ENCODE data around the gene SNX9. TPM values are rescaled to one million over a fixed set of nuclear protein-coding genes. Genes with fewer than 3 reads are reported as not detected.

The SNX9 gene
- total and polyA plus RNA-seq, 7 donors, result 18.4 to 30.7 (median 26.5) TPM

DNA sequence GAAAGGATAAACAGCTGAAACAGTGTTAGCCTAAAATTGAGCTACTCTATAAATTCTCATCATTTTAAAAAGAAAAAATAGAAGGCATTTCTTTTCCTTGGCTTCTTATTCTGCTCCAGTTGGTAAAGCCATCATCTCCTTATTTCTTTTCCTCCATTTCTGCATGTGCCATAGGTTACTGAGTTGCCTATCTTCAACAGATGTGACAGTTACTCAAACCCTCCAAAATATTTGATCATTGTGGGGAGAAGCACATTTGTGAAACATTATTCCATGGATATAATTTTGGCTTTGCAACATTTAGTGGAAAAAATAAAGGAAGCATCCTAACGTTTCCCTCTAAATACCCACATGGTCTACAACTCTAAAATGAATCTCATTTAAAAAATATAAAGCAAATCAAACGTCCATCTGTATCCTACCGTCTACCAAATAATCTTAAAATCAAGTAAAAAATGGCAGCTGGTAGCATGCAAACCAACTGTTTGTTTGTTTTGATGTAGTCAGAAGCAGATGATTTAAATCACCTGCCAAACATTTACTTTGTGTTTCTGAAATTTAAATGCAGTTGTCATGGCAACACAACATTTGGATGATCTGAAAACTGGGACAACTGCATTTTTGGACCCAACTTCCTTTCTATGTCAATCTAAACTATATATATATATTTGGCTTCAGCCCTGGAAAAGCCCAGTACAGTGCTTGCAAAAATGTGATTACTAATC lies 16.8 kb upstream of the SNX9 start:
- Histone ChIP-seq H3K9me3 (no peaks in the 10 kb centered on the region), H3K36me3 (ENCODE audit: insufficient read depth in 1 of 2, low read depth in 1 of 2) (no peaks in the 10 kb centered on the region), H3K4me3 (no peak overlapping the region), H3K4me1 (no peaks in the 10 kb centered on the region), H3K27me3 (ENCODE audit: insufficient read depth in 3 of 3, low read length in 2 of 3) (no peaks in the 10 kb centered on the region), H3K27ac (no peak overlapping the region)
- TF ChIP-seq CTCF (IDR thresholded peaks at IDR 0.05), result no peak
- ATAC-seq, result no peak
- 42 to 53% (median 50%) methylated on average over 3 of the region's 3 CpGs for WGBS, 3 donors
- no peak for DNase-seq
- intact Hi-C loops (cut with DNase I), result no loop called here

GRCh38 chr6:157806856-157807215 lies 16.2 kb upstream of the SNX9 start:
- intact Hi-C loops (cut with DNase I), result no loop called here
- 81 to 87% (median 81%) methylated on average over 3 of the region's 3 CpGs for WGBS, 3 donors

GRCh38 chr6:157808405-157808950 lies 14.6 kb upstream of the SNX9 start:
- H3K27ac ChIP-seq, result no peak overlapping the region
- H3K9me3 ChIP-seq, result no peaks in the 10 kb centered on the region
- no peaks in the 10 kb centered on the region for H3K27me3 ChIP-seq (ENCODE audit: insufficient read depth in 3 of 3, low read length in 2 of 3)
- TF ChIP-seq CTCF (IDR thresholded peaks at IDR 0.05), result no peak
- H3K4me3 ChIP-seq, result no peak overlapping the region
- intact Hi-C loops (cut with DNase I), result no loop called here
- WGBS, 3 donors, result 82 to 89% (median 88%) methylated on average over 2 of the region's 2 CpGs
- DNase-seq (no peak), ATAC-seq (no peak)
- H3K4me1 ChIP-seq, result no peaks in the 10 kb centered on the region
- H3K36me3 ChIP-seq (ENCODE audit: insufficient read depth in 1 of 2, low read depth in 1 of 2), result no peaks in the 10 kb centered on the region

More at GRCh38 chr6:157806856-157807215, 16.2 kb upstream of the SNX9 start:
- DNase-seq (no peak), ATAC-seq (no peak)
- Histone ChIP-seq H3K4me3 (no peak overlapping the region), H3K36me3 (ENCODE audit: insufficient read depth in 1 of 2, low read depth in 1 of 2) (no peaks in the 10 kb centered on the region), H3K27ac (no peak overlapping the region), H3K4me1 (no peaks in the 10 kb centered on the region), H3K27me3 (ENCODE audit: insufficient read depth in 3 of 3, low read length in 2 of 3) (no peaks in the 10 kb centered on the region), H3K9me3 (no peaks in the 10 kb centered on the region)
- TF ChIP-seq CTCF (IDR thresholded peaks at IDR 0.05), result no peak

DNA sequence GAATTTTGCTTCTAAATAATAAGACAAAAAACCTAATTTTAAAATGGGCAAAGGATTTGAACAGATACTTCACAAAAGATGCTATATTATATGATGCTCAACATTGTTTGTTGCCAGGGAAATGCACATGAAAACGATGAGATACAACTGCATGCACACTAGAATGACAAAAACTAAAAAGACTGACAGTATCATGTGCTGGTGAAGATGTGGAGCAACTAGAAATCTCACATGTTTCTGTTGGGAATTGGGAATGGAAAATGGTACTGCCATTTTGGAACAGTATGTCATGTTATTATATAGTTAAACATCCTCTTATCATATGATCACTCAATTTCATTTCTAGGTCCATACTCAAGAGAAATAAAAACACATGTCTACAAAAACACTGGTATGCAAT lies 13.4 kb upstream of the SNX9 start:
- intact Hi-C loops (cut with DNase I), result no loop called here
- Histone ChIP-seq H3K27ac (no peak overlapping the region), H3K9me3 (no peaks in the 10 kb centered on the region), H3K4me1 (no peaks in the 10 kb centered on the region), H3K27me3 (ENCODE audit: insufficient read depth in 3 of 3, low read length in 2 of 3) (no peaks in the 10 kb centered on the region), H3K4me3 (no peak overlapping the region), H3K36me3 (ENCODE audit: insufficient read depth in 1 of 2, low read depth in 1 of 2) (no peaks in the 10 kb centered on the region)
- DNase-seq (no peak), ATAC-seq (no peak)
- no peak for TF ChIP-seq CTCF (IDR thresholded peaks at IDR 0.05)
- 67 to 78% (median 75%) methylated on average over 1 of the region's 1 CpG for WGBS, 3 donors

GRCh38 chr6:157811137-157811475 lies 11.9 kb upstream of the SNX9 start:
- ATAC-seq, result no peak
- no peaks in the 10 kb centered on the region for H3K36me3 ChIP-seq (ENCODE audit: insufficient read depth in 1 of 2, low read depth in 1 of 2)
- no peak overlapping the region for H3K27ac ChIP-seq
- no peaks in the 10 kb centered on the region for H3K4me1 ChIP-seq
- intact Hi-C loops (cut with DNase I), result no loop called here
- TF ChIP-seq CTCF (IDR thresholded peaks at IDR 0.05), result no peak
- H3K27me3 ChIP-seq (ENCODE audit: insufficient read depth in 3 of 3, low read length in 2 of 3), result no peaks in the 10 kb centered on the region
- no peak overlapping the region for H3K4me3 ChIP-seq
- no peak for DNase-seq
- H3K9me3 ChIP-seq, result no peaks in the 10 kb centered on the region

All from psoas muscle (tissue), 8 donors.